ENCODE data around the gene CDK14. TPM values are rescaled to one million over a fixed set of nuclear protein-coding genes. Genes with fewer than 3 reads are reported as not detected.
A peak's percentile ranks its signal among the peaks of the same experiment; 100 is the strongest.

CDK14 gene
- total and polyA plus RNA-seq, 2 donors (not counting 1 experiment from before 2014, with no cell fraction given): 23.6 to 41.1 TPM

GRCh38 chr7:91039033-91039432, 442.9 kb downstream of the CDK14 start:
- no peaks in the 10 kb centered on the region for H4K20me1 ChIP-seq (ENCODE audit: control insufficient read depth, extremely low read depth, insufficient read depth, low read length)
- no peaks in the 10 kb centered on the region for H3K79me2 ChIP-seq (ENCODE audit: control insufficient read depth, insufficient read depth, low read length)
- no peak overlapping the region for H3K4me2 ChIP-seq (ENCODE audit: extremely low read depth, insufficient read depth, low read length)
- no peak overlapping the region for H3K27ac ChIP-seq (ENCODE audit: insufficient read depth, low read length)
- DNase-seq (ENCODE audit: low read depth in 2 of 2): no peak
- H3K9ac ChIP-seq (ENCODE audit: insufficient read depth, low read length): no peak overlapping the region
- no peaks in the 10 kb centered on the region for H3K36me3 ChIP-seq (ENCODE audit: control insufficient read depth, insufficient read depth, low read length)
- TF ChIP-seq EZH2 (IDR thresholded peaks at IDR 0.05; ENCODE audit: low read length, missing control alignments) (no peak), CTCF (conservative IDR thresholded peaks at IDR 0.05 in 1 of 2, IDR thresholded peaks at IDR 0.05 in 1 of 2; ENCODE audit: low read depth in 1 of 2, low read length in 2 of 2) (no peak)
- H3K4me1 ChIP-seq (ENCODE audit: control insufficient read depth, extremely low read depth, insufficient read depth, low read length): peaks cover 6% of the 10 kb centered on the region
- H3K4me3 ChIP-seq (replicated peaks in 1 of 4; ENCODE audit: control extremely low read depth in 1 of 4, insufficient read depth in 1 of 4, low read depth in 3 of 4, low read length in 4 of 4): no peak overlapping the region
- no peaks in the 10 kb centered on the region for H3K27me3 ChIP-seq (ENCODE audit: control insufficient read depth, insufficient read depth, low read length)
- no peaks in the 10 kb centered on the region for H3K9me3 ChIP-seq (ENCODE audit: control insufficient read depth, insufficient read depth, low read depth, low read length)
- H2AFZ ChIP-seq (ENCODE audit: low read length): no peak overlapping the region

DNA sequence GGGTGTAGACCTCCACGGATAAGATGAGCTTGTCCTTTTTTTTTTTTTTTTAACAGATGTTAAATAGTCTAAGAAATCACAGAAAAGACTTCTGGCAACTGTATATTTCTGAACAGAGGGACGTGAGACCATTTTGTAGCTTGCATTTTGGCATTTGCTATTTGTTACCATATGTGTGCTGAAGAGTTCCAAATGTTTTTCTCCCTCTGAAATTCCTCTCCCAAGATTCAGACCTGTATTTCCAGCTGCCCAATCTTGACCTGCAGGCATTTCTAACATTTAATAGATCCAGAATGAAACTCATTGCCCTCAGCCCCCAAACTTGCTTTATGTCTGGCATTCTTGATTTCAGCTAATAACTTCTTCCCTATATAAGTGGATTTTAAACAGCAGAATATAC, 445.0 kb downstream of the CDK14 start:
- Histone ChIP-seq H3K9ac (ENCODE audit: insufficient read depth, low read length) (no peak overlapping the region), H3K4me1 (ENCODE audit: control insufficient read depth, extremely low read depth, insufficient read depth, low read length) (no peaks in the 10 kb centered on the region), H3K9me3 (ENCODE audit: control insufficient read depth, insufficient read depth, low read depth, low read length) (no peaks in the 10 kb centered on the region), H4K20me1 (ENCODE audit: control insufficient read depth, extremely low read depth, insufficient read depth, low read length) (no peaks in the 10 kb centered on the region), H3K27ac (ENCODE audit: insufficient read depth, low read length) (no peak overlapping the region), H3K27me3 (ENCODE audit: control insufficient read depth, insufficient read depth, low read length) (no peaks in the 10 kb centered on the region), H3K79me2 (ENCODE audit: control insufficient read depth, insufficient read depth, low read length) (no peaks in the 10 kb centered on the region), H3K4me3 (replicated peaks in 1 of 4; ENCODE audit: control extremely low read depth in 1 of 4, insufficient read depth in 1 of 4, low read depth in 3 of 4, low read length in 4 of 4) (no peak overlapping the region), H3K36me3 (ENCODE audit: control insufficient read depth, insufficient read depth, low read length) (no peaks in the 10 kb centered on the region), H3K4me2 (ENCODE audit: extremely low read depth, insufficient read depth, low read length) (no peak overlapping the region), H2AFZ (ENCODE audit: low read length) (no peak overlapping the region)
- no peak for DNase-seq (ENCODE audit: low read depth in 2 of 2)
- TF ChIP-seq CTCF (conservative IDR thresholded peaks at IDR 0.05 in 1 of 2, IDR thresholded peaks at IDR 0.05 in 1 of 2; ENCODE audit: low read depth in 1 of 2, low read length in 2 of 2): no peak

- TF ChIP-seq CTCF (conservative IDR thresholded peaks at IDR 0.05 in 1 of 2, IDR thresholded peaks at IDR 0.05 in 1 of 2; ENCODE audit: low read depth in 1 of 2, low read length in 2 of 2) (no peak), EZH2 (IDR thresholded peaks at IDR 0.05; ENCODE audit: low read length, missing control alignments) (no peak)
- H3K36me3 ChIP-seq (ENCODE audit: control insufficient read depth, insufficient read depth, low read length): no peaks in the 10 kb centered on the region
- peak in 1 of 2 donors; percentile 46 for DNase-seq (ENCODE audit: low read depth in 2 of 2)
These were observed 445.9 kb downstream of the CDK14 start for GRCh38 chr7:91041901-91042484.

More at GRCh38 chr7:91041901-91042484, 445.9 kb downstream of the CDK14 start:
- Histone ChIP-seq H4K20me1 (ENCODE audit: control insufficient read depth, extremely low read depth, insufficient read depth, low read length) (no peaks in the 10 kb centered on the region), H3K79me2 (ENCODE audit: control insufficient read depth, insufficient read depth, low read length) (no peaks in the 10 kb centered on the region), H3K4me1 (ENCODE audit: control insufficient read depth, extremely low read depth, insufficient read depth, low read length) (no peaks in the 10 kb centered on the region), H3K9ac (ENCODE audit: insufficient read depth, low read length) (no peak overlapping the region), H3K27me3 (ENCODE audit: control insufficient read depth, insufficient read depth, low read length) (no peaks in the 10 kb centered on the region), H3K4me3 (replicated peaks in 1 of 4; ENCODE audit: control extremely low read depth in 1 of 4, insufficient read depth in 1 of 4, low read depth in 3 of 4, low read length in 4 of 4) (no peak overlapping the region), H2AFZ (ENCODE audit: low read length) (no peak overlapping the region), H3K4me2 (ENCODE audit: extremely low read depth, insufficient read depth, low read length) (no peak overlapping the region), H3K9me3 (ENCODE audit: control insufficient read depth, insufficient read depth, low read depth, low read length) (no peaks in the 10 kb centered on the region), H3K27ac (ENCODE audit: insufficient read depth, low read length) (no peak overlapping the region)

Data from fibroblast of lung (primary cell).